ENCODE data around the gene APOO.

APOO gene

DNA sequence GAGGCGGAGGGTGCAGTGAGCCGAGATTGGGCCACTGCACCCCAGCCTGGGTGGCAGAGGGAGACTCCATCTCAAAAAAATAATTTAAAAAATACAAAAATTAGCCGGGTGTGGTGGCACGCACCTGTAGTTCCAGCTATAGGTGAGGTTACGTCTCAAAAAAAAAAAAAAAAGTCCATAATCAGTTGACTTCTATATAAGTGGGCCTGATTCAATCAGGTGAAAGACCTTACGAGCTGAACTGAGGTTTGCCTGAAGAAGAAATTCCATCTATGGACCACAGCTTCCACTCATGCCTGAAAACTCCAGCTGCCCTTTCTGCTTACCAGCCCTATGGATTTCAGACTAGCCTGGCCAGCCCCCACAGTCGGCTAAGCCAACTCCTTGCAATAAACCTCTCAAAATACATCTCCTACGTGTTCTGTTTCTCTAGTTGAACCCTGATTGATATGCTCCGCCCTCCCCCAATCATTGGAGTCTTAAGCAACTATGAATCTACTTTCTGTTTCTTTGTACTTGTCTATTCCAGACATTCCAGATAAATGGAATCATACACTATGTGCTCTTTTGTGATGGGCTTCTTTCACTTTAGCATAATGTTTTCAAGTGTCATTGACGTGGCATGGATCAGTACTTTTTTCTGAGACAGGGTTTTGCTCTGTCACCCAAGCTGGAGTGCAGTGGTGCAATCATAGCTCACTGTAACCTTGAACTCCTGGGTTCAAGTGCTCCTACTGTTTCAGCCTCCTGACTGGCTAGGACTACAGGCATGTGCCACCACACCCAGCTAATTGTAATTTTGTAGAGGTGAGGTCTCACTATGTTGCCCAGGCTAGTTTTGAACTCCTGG, 88.1 kb downstream of the APOO start:
- no peak overlapping the region for H2AFZ ChIP-seq (ENCODE audit: low read depth, low read length)
- H3K9me3 ChIP-seq (ENCODE audit: low read length): no peaks in the 10 kb centered on the region
- H3K27me3 ChIP-seq (ENCODE audit: insufficient read depth, low read length): no peaks in the 10 kb centered on the region
- no peak overlapping the region for H3K4me3 ChIP-seq (ENCODE audit: low read length)
- no peaks in the 10 kb centered on the region for H3K4me1 ChIP-seq (ENCODE audit: insufficient read depth, low read length)
- no peaks in the 10 kb centered on the region for H3K36me3 ChIP-seq (ENCODE audit: insufficient read depth, low read length)

DNA sequence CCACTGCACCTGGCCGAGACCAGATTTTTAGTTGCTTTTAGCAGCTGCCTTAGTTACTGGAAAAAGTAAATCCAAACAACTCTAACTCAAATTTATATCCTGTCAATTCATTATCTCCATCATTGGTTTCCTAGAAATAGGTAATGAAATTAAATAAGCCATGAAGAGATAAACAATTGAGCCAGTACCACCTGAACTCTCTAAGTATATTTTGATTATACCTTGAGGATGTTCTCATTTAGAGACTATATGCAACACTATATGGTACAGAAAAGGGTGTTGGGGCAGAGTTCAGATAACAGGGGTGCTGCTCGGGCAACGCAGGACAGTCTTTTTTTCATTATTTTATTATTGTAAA, 89.8 kb downstream of the APOO start:
- no peak overlapping the region for H2AFZ ChIP-seq (ENCODE audit: low read depth, low read length)
- no peaks in the 10 kb centered on the region for H3K36me3 ChIP-seq (ENCODE audit: insufficient read depth, low read length)
- no peaks in the 10 kb centered on the region for H3K9me3 ChIP-seq (ENCODE audit: low read length)
- H3K27me3 ChIP-seq (ENCODE audit: insufficient read depth, low read length): no peaks in the 10 kb centered on the region
- H3K4me1 ChIP-seq (ENCODE audit: insufficient read depth, low read length): no peaks in the 10 kb centered on the region
- H3K4me3 ChIP-seq (ENCODE audit: low read length): no peak overlapping the region

DNA sequence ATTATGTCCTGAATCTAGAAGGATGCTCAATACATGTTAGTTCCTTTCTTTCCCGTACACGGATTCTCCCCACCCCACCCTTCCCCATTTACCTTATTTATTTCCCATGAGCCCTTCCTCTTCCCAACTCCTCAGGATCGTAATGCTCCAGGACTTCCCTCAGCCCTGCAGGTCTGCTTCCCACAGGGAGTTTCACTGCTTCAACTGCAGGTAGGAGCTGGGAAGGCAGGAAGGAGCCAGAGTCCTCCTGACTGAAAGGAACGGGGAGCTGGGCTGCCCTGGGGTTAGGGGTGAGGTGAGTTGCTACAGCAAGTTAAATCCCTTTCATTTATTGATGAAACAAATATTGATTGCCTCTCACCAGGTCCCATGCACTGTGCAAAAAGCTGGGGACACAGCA, 91.6 kb downstream of the APOO start:
- Histone ChIP-seq H3K27me3 (ENCODE audit: insufficient read depth, low read length) (no peaks in the 10 kb centered on the region), H3K9me3 (ENCODE audit: low read length) (no peaks in the 10 kb centered on the region), H3K4me1 (ENCODE audit: insufficient read depth, low read length) (no peaks in the 10 kb centered on the region), H3K36me3 (ENCODE audit: insufficient read depth, low read length) (no peaks in the 10 kb centered on the region), H3K4me3 (ENCODE audit: low read length) (no peak overlapping the region), H2AFZ (ENCODE audit: low read depth, low read length) (no peak overlapping the region)

DNA sequence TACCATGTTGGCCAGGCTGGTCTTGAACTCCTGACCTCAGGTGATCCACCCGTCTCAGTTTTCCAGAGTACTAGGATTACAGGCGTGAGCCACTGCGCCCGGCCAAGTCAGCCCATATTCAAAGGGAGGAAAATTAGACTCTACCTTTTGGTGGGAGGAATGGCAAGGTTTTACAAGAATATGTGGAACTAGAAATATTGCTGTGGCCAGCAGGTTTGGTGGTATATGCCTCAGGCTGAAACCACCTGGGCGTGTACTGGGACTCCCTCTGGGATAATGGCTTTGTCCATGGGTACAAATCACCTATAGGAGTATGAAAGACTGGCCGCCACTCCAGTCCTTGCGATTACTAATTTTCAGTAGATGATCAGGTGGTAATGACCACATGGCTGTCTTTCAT, 92.4 kb downstream of the APOO start:
- H3K36me3 ChIP-seq (ENCODE audit: insufficient read depth, low read length): no peaks in the 10 kb centered on the region
- no peaks in the 10 kb centered on the region for H3K4me1 ChIP-seq (ENCODE audit: insufficient read depth, low read length)

DNA sequence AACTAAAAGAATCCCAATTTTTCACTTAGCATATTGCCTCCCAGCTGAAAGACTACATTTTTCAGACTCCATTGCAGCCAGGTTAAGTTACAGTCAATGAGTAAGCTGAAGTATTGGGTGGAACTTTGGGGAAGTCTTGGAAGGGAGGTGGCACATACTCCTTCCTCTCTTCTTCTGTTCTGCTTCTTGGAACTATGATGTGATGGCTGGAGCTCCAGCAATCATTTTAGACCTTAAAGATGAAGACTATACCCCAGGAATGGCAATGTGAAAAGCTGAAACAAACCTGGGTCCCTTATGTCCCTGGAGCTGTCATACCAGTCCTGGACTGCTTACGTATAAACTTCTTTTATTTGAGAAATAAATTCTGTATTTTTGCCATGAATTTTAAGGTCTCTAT, 93.9 kb downstream of the APOO start:
- Histone ChIP-seq H3K36me3 (ENCODE audit: insufficient read depth, low read length) (no peaks in the 10 kb centered on the region), H2AFZ (ENCODE audit: low read depth, low read length) (no peak overlapping the region), H3K9me3 (ENCODE audit: low read length) (no peaks in the 10 kb centered on the region), H3K27me3 (ENCODE audit: insufficient read depth, low read length) (no peaks in the 10 kb centered on the region), H3K4me3 (ENCODE audit: low read length) (no peak overlapping the region), H3K4me1 (ENCODE audit: insufficient read depth, low read length) (no peaks in the 10 kb centered on the region)

More for the DNA sequence above, 92.4 kb downstream of the APOO start:
- H3K4me3 ChIP-seq (ENCODE audit: low read length): no peak overlapping the region
- no peak overlapping the region for H2AFZ ChIP-seq (ENCODE audit: low read depth, low read length)
- H3K9me3 ChIP-seq (ENCODE audit: low read length): no peaks in the 10 kb centered on the region
- no peaks in the 10 kb centered on the region for H3K27me3 ChIP-seq (ENCODE audit: insufficient read depth, low read length)

DNA sequence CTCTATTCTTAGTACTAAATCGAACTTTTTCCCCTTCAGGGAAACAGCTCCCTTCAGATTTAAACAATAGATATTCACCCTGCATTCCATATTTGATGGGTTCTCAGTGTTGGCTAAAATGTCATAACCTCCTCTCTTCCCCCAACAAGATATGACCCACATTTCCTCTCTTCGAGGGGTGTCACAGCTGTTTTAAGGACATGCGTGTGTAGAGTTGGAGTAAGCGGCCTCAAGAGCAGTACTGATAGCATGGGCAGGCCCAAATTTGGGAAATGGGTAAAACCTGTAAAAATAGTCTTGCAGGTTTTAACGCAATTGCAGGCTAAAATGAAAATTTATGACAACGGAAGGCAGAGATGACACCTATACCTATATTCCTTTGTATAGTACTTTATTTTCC, 96.1 kb downstream of the APOO start:
- no peak overlapping the region for H2AFZ ChIP-seq (ENCODE audit: low read depth, low read length)
- H3K27me3 ChIP-seq (ENCODE audit: insufficient read depth, low read length): no peaks in the 10 kb centered on the region
- H3K4me1 ChIP-seq (ENCODE audit: insufficient read depth, low read length): no peaks in the 10 kb centered on the region
- H3K4me3 ChIP-seq (ENCODE audit: low read length): no peak overlapping the region
- H3K9me3 ChIP-seq (ENCODE audit: low read length): no peaks in the 10 kb centered on the region
- H3K36me3 ChIP-seq (ENCODE audit: insufficient read depth, low read length): no peaks in the 10 kb centered on the region

GRCh38 chrX:23811108-23811651, 96.6 kb downstream of the APOO start:
- Histone ChIP-seq H3K36me3 (ENCODE audit: insufficient read depth, low read length) (no peaks in the 10 kb centered on the region), H2AFZ (ENCODE audit: low read depth, low read length) (no peak overlapping the region), H3K9me3 (ENCODE audit: low read length) (no peaks in the 10 kb centered on the region), H3K27me3 (ENCODE audit: insufficient read depth, low read length) (no peaks in the 10 kb centered on the region), H3K4me3 (ENCODE audit: low read length) (no peak overlapping the region), H3K4me1 (ENCODE audit: insufficient read depth, low read length) (no peaks in the 10 kb centered on the region)

DNA sequence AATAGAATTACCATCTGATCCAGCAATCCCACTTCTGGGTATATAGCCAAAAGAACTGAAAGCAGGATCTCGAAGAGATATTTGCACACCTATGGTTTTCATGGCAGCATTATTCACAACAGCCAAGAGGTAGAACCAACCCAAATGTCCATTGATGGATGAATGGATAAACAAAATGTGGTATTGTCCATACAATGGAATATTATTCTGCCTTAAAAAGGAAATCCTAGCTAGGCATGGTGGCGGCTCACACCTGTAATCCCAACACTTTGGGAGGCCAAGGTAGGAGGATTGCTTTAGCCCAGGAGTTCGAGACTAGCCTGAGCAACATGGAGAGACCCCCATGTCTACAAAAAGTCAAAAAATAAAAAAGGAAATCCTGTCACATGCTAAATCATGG, 97.5 kb downstream of the APOO start:
- H3K4me1 ChIP-seq (ENCODE audit: insufficient read depth, low read length): no peaks in the 10 kb centered on the region
- H3K9me3 ChIP-seq (ENCODE audit: low read length): no peaks in the 10 kb centered on the region
- H3K4me3 ChIP-seq (ENCODE audit: low read length): no peak overlapping the region
- H3K27me3 ChIP-seq (ENCODE audit: insufficient read depth, low read length): no peaks in the 10 kb centered on the region
- no peak overlapping the region for H2AFZ ChIP-seq (ENCODE audit: low read depth, low read length)
- no peaks in the 10 kb centered on the region for H3K36me3 ChIP-seq (ENCODE audit: insufficient read depth, low read length)

- Histone ChIP-seq H3K36me3 (ENCODE audit: insufficient read depth, low read length) (no peaks in the 10 kb centered on the region), H2AFZ (ENCODE audit: low read depth, low read length) (no peak overlapping the region), H3K4me1 (ENCODE audit: insufficient read depth, low read length) (no peaks in the 10 kb centered on the region), H3K27me3 (ENCODE audit: insufficient read depth, low read length) (no peaks in the 10 kb centered on the region), H3K9me3 (ENCODE audit: low read length) (no peaks in the 10 kb centered on the region), H3K4me3 (ENCODE audit: low read length) (no peak overlapping the region)
These were observed 102.3 kb downstream of the APOO start for GRCh38 chrX:23805389-23805788.

GRCh38 chrX:23804578-23804977, 103.2 kb downstream of the APOO start:
- no peaks in the 10 kb centered on the region for H3K27me3 ChIP-seq (ENCODE audit: insufficient read depth, low read length)
- no peak overlapping the region for H3K4me3 ChIP-seq (ENCODE audit: low read length)
- H2AFZ ChIP-seq (ENCODE audit: low read depth, low read length): no peak overlapping the region
- H3K36me3 ChIP-seq (ENCODE audit: insufficient read depth, low read length): no peaks in the 10 kb centered on the region
- H3K4me1 ChIP-seq (ENCODE audit: insufficient read depth, low read length): no peaks in the 10 kb centered on the region
- no peaks in the 10 kb centered on the region for H3K9me3 ChIP-seq (ENCODE audit: low read length)

GRCh38 chrX:23803931-23804381, 103.8 kb downstream of the APOO start:
- H3K4me1 ChIP-seq (ENCODE audit: insufficient read depth, low read length): no peaks in the 10 kb centered on the region
- H3K27me3 ChIP-seq (ENCODE audit: insufficient read depth, low read length): no peaks in the 10 kb centered on the region
- no peaks in the 10 kb centered on the region for H3K36me3 ChIP-seq (ENCODE audit: insufficient read depth, low read length)
- H3K4me3 ChIP-seq (ENCODE audit: low read length): no peak overlapping the region
- H2AFZ ChIP-seq (ENCODE audit: low read depth, low read length): no peak overlapping the region
- no peaks in the 10 kb centered on the region for H3K9me3 ChIP-seq (ENCODE audit: low read length)

- Histone ChIP-seq H3K36me3 (ENCODE audit: insufficient read depth, low read length) (no peaks in the 10 kb centered on the region), H3K4me1 (ENCODE audit: insufficient read depth, low read length) (no peaks in the 10 kb centered on the region), H2AFZ (ENCODE audit: low read depth, low read length) (no peak overlapping the region), H3K27me3 (ENCODE audit: insufficient read depth, low read length) (no peaks in the 10 kb centered on the region), H3K4me3 (ENCODE audit: low read length) (no peak overlapping the region), H3K9me3 (ENCODE audit: low read length) (no peaks in the 10 kb centered on the region)
These were observed 105.3 kb downstream of the APOO start for GRCh38 chrX:23802431-23802830.

- no peaks in the 10 kb centered on the region for H3K9me3 ChIP-seq (ENCODE audit: low read length)
- no peak overlapping the region for H2AFZ ChIP-seq (ENCODE audit: low read depth, low read length)
- H3K4me3 ChIP-seq (ENCODE audit: low read length): no peak overlapping the region
- H3K4me1 ChIP-seq (ENCODE audit: insufficient read depth, low read length): no peaks in the 10 kb centered on the region
- H3K36me3 ChIP-seq (ENCODE audit: insufficient read depth, low read length): no peaks in the 10 kb centered on the region
- no peaks in the 10 kb centered on the region for H3K27me3 ChIP-seq (ENCODE audit: insufficient read depth, low read length)
These were observed 108.2 kb downstream of the APOO start for GRCh38 chrX:23799469-23800065.

Data from neuron (in vitro differentiated cells).